Stimulated activated naive CD8-positive, alpha-beta T cell treated with anti-CD3 and anti-CD28 coated beads, Interleukin-15, Interleukin-2, amounts not matched to agents 100 U/mL and 50 U/mL, for 24 hours (primary cell): ENCODE data around the gene ERICH2.
A peak's percentile ranks its signal among the peaks of the same experiment; 100 is the strongest.

ENCODE experiments used
- ATAC-seq: fragments of 150-1000 bp; cut with Tn5 transposase; one replicate; pipeline ENCODE4 v1.10.0; 2021
- DNase-seq: peaks from one replicate; pipeline ENCODE4 v3.0.0; 2021

Gene ERICH2

GRCh38 chr2:170842785-170843184 lies 72.6 kb downstream of the ERICH2 start:
- ATAC-seq (no peak), DNase-seq (no peak)

- ATAC-seq: peak; percentile 92
- DNase-seq: peak; percentile 30
These were observed 73.5 kb downstream of the ERICH2 start for GRCh38 chr2:170843656-170844055.

GRCh38 chr2:170845343-170845742 lies 75.2 kb downstream of the ERICH2 start:
- peak; percentile 60 for DNase-seq
- ATAC-seq: no peak

GRCh38 chr2:170846314-170846713 lies 76.1 kb downstream of the ERICH2 start:
- DNase-seq (no peak), ATAC-seq (no peak)

- ATAC-seq: no peak
- no peak for DNase-seq
These were observed 77.5 kb downstream of the ERICH2 start for GRCh38 chr2:170847716-170848115.
